GM18505 (cell line): ENCODE measurements around the gene MBLAC1.
"Not testable (repeated sequence)": the region's sequence is repeated elsewhere in the genome, so short reads cannot be mapped to it uniquely, and the experiment has no call there.

Experiments used
- ATAC-seq: cut with Tn5 transposase; IDR thresholded peaks from one replicate; pipeline ENCODE4 v1.9.1; 2021; ENCODE audit not compliant: unreplicated experiment
- POLR2A ChIP-seq: IDR thresholded peaks from 4 replicates; pipeline ENCODE4 v1.6.1; 2011; ENCODE audit warnings: borderline replicate concordance; ENCODE audit not compliant: insufficient read depth, insufficient read length; ENCODE audit errors: extremely low read depth

The MBLAC1 gene

DNA sequence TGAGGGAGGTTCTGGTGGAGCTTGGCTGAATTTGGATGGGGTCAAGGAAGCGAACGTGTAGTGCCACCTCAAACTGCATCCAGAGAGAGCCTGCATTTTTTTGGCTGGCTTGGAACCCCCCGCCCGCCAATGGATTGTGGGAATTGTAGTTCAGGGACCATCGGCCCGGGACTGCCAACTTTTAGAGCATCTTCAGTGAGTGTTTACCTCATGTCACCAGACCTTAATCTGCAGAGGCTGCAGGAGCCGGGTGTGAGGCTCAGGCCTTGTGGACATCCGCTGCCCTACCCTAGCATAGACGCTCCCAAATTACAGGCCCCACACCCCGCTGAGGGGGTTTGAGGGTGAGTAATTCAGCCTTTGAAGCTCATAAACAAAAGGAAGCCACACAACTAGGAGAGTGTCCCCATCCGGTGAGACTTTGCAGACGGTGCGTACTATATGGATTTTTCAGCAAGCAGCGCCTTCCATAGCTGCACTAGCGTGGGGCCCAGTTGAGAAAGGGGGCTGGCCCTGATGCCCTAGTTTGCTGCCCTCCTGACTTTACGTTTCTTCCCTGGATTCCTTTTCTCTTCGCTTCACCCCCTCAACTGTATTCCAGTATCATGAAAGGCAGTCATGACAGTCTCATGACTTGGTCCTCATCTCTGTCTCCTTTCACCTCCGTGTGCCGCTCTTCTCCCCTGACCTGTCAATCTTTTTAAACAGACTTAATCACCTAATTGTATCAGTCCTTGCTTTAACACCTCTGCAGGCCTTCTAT lies 6.6 kb upstream of the MBLAC1 start:
- TF ChIP-seq POLR2A: no peak
- ATAC-seq: peak; percentile 27

DNA sequence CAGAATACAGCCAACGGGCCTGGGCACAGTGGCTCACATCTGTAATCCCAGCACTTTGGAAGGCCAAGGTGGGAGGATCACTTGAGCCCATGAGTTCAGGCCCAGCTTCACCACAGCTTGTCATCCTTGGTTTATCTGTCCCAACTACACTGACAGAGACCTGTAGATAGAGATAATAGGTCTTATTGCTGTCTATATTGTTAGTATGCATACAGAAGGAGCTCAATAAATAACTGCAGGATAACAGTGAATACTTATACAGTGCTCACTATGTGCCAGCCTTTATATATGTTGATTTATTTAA lies 6.1 kb upstream of the MBLAC1 start:
- no peak for ATAC-seq
- no peak for TF ChIP-seq POLR2A

DNA sequence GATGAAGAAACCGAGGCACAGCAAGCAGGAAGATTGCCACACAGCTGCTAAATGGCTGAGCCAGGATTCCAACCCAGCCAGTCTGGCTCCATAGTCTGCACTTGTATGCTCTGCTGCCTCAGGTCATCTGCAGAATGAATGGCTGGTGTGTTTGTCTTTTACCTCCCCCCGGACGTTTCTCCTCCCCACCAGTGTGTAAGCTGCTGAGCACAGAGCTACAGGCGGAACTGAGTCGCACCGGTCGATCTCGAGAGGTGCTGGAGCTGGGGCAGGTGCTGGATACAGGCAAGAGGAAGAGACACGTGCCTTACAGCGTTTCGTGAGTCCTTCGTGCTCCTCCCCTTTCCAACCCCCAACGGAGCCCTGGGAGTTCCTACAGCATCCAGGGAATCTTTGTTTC lies 4.7 kb upstream of the MBLAC1 start:
- no peak for ATAC-seq
- no peak for TF ChIP-seq POLR2A

DNA sequence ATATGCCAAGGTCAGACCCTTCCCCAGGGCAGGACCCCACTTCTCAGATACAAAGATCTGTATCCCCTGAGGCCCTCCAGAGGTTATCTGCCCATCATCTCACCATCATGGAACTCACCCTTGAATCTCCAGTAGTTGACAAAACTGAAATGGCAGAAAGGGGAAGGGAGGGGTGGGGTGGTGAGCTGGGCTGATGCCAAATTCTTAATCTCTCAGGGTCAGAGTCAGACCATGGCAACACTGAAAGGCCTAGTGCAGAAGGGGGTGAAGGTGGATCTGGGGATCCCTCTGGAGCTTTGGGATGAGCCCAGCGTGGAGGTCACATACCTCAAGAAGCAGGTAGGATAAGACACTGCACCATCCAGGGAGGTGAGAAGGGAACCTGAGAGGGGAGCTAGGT lies 4.2 kb upstream of the MBLAC1 start:
- no peak for ATAC-seq
- TF ChIP-seq POLR2A: no peak

DNA sequence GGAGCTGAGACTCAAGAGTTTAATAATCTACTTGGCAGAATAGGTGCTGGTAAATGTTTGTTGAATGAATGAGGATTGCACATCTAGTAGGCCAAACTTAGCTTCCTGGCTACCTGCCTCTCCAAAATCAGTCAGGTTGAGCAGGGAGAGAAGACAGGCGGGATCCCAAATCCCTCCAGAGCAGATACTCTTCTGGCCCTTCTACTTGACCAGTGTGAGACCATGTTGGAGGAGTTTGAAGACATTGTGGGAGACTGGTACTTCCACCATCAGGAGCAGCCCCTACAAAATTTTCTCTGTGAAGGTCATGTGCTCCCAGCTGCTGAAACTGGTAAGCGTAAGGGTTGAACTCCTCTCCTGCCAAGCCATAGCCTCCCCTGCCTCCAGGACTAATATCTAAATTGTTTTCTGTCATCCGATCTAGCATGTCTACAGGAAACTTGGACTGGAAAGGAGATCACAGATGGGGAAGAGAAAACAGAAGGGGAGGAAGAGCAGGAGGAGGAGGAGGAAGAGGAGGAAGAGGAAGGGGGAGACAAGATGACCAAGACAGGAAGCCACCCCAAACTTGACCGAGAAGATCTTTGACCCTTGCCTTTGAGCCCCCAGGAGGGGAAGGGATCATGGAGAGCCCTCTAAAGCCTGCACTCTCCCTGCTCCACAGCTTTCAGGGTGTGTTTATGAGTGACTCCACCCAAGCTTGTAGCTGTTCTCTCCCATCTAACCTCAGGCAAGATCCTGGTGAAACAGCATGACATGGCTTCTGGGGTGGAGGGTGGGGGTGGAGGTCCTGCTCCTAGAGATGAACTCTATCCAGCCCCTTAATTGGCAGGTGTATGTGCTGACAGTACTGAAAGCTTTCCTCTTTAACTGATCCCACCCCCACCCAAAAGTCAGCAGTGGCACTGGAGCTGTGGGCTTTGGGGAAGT lies 2.2 kb upstream of the MBLAC1 start:
- ATAC-seq: no peak
- no peak for TF ChIP-seq POLR2A

DNA sequence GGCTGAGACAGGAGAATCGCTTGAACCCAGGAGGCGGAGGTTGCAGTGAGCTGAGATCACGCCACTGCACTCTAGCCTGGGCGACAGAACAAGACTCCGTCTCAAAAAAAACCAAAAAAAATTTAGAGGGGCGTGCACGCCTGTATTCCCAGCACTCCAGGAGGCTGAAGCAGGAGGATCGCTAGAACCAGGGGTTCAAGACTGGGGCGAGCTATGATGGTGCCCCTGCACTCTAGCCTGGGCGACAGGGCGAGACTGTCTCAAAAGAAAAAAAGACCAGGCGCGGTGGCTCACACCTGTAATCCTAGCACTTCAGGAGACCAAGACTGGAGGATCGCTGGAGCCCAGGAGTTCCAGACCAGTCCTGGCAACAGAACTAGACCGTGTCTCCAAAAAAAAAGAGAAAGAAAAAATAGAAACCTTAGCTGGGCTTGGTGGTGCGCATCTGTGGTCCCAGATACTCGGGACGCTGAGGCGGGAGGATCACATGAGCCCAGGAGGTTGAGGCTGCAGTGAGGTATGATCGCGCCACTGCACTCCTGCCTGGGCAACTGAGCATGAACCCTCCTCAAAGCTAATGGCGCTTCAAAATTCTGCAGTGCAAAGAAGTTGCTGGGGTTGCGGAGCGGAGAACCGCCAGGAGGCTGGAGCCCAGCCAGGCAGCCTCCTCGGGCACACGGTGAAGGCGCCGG lies 382 bp upstream of the MBLAC1 start:
- no peak for ATAC-seq
- no peak for TF ChIP-seq POLR2A

DNA sequence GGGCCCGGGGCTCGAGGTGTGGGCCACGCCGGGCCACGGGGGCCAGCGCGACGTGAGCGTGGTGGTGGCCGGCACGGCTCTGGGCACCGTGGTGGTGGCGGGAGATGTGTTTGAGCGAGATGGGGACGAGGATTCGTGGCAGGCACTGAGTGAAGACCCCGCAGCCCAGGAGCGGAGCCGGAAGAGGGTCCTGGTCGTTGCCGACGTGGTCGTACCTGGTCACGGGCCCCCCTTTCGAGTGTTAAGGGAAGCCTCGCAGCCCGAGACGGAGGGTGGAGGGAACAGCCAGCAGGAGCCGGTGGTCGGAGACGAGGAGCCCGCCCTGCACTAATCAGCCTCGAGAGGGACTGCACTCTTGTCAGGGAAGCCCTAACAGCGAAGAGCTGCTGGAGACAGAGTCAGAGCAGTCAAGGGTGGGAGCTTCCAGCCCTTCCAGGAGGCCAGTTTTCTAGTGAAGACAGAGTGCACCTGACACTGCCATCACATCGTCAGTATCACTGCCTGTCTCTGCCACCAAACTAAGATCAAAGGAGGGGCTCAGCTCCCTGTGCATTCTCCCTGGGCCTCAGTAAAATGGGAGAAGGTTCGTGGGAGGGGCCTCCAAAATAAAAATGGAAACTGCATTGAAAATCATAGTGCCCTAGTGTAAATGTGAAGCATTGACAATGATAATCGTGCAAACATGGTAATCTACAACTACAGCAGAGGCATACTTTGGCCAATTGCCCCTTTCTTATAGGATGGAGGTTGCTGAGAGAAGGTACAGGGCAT lies 1.3 kb downstream of the MBLAC1 start:
- peak; percentile 7 for ATAC-seq
- no peak for TF ChIP-seq POLR2A

DNA sequence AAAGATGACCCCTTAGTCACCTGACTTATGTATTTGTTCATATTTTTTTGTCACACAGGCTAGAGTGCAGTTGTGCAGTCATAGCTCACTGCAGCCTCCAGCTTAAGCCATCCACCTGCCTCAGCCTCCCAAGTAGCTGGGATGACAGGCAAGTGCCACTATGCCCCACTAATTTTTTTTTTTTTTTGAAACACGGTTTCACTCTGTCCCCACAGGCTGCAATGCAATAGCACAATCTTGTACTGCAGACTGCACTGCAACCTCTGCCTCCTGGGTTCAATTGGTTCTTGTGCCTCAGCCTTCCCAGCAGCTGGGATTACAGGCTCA lies 1.8 kb downstream of the MBLAC1 start:
- no peak for TF ChIP-seq POLR2A
- ATAC-seq: no peak

DNA sequence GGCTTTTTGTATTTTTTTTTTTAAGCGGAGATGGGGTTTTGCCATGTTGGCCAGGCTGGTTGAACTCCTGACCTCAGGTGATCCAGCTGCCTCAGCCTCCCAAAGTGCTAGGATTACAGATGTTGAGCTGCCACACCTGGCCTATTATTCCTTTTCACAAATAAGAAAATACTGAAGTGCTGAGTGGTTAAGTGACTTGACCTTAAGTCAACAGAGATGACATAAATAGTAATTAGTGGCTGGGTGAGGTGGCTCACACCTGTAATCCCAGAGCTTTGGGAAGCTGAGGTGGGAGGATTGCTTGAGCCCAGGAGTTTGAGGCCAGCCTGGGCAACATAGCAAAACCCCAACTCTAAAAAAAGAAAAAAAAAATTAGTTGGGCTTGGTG lies 3.4 kb downstream of the MBLAC1 start:
- ATAC-seq: not testable (repeated sequence)

DNA sequence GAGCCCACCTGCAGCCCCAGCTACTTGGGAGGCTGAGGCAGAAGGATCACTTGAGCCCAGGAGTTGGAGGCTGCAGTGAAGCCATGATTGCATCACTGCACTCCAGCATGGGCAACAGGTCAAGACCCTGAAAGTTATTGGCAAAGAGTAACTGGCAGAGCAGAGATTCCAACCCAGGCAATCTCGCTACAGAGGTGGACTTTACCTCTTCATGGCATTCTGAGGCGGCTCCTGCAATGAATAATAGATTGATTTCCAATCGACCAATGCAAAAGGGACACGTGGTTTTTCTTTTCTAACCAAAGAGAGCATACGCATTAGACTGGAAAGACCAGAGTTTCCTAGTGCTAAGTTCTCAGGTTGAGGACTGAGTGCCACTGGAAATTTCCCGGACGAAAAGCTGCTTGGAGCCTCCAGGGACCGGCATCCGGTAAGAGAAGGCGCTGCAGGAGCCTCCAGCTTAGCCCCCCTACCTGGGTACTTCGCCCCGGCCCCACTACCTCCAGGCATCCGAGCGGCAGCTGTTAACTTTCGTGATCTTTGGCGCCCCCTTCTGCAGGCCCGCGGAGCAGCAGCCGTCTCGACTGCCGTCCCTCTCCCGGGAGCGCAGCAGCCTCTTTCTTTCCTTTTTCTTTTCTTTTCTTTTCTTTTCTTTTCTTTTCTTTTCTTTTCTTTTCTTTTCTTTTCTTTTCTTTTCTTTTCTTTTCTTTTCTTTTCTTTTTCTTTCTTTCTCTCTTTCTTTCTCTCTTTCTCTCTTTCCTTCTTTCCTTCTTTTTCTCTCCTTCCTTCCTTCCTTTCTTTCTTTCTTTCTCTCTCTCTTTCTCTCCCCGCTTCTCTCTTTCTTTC lies 4.1 kb downstream of the MBLAC1 start:
- TF ChIP-seq POLR2A: no peak
- ATAC-seq: no peak

DNA sequence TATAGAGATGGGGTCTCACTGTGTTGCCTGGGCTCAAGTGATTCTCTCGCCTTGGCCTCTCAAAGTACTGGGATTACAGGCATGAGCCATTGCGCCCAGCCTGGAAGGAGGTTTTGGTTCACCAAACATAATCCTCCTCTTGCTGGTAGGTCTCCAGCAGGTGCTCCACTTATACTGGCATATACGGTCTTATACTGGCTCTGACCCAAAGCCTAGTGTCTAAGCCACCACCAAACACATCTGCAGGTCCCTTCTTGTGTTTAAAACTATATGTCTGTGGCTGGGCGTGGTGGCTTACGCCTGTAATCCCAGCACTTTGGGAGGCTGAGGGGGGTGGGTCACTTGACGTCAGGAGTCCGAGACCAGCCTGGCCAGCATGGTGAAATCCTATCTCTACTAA lies 5.4 kb downstream of the MBLAC1 start:
- no peak for ATAC-seq
- no peak for TF ChIP-seq POLR2A

DNA sequence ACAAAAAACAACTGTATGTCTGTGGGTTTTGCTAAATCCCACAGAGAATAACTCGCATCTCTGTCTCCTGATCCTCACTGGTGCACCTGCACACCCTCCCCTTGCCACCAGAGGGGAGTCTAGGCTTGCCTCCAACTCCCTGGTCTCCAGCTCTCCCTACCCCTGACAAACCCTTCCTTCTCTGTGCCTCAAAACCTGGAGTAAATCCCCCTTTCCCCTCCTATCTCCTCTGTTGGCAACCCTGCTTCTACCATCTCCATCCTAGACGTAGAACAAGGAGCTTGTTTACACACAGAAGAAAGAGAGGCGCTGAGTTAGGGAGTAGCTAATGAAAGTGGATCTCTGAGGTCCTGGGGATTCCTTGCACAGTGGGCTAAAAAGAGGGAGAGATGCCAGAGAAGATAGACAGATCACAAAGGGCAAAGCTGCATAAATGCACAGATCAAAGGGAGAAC lies 6.0 kb downstream of the MBLAC1 start:
- no peak for TF ChIP-seq POLR2A
- no peak for ATAC-seq
